CD4-positive, alpha-beta T cell treated with Interferon gamma for 1 hour (primary cell): ENCODE measurements around the gene CFAP299.

Source experiments
- DNase-seq: peaks from one replicate; pipeline ENCODE4 v3.0.0-alpha.2; 2020

The CFAP299 gene

GRCh38 chr4:80852061-80852460 is 516.5 kb downstream of the CFAP299 start:
- DNase-seq, result no peak

DNA sequence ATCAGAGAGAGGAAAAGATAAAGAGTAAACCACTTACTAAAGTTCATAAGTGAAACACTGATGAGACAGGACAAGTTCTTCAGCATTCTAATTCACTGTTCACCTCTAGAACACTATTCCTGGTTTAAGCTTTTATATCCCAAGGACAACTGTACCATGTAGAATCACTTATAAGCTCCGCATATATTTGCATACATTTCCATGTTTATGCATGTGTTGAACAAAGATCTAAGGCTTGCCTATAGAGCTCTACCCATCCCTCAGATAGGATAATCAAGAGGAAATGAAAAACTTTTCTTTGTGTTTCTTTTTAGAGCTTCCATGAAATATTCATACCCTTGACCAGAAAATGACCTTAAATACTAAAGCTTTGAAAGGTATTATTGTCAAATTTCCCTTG is 538.0 kb downstream of the CFAP299 start:
- DNase-seq, result no peak

- DNase-seq, result no peak
Observed at GRCh38 chr4:80874979-80875378, 539.4 kb downstream of the CFAP299 start.

DNA sequence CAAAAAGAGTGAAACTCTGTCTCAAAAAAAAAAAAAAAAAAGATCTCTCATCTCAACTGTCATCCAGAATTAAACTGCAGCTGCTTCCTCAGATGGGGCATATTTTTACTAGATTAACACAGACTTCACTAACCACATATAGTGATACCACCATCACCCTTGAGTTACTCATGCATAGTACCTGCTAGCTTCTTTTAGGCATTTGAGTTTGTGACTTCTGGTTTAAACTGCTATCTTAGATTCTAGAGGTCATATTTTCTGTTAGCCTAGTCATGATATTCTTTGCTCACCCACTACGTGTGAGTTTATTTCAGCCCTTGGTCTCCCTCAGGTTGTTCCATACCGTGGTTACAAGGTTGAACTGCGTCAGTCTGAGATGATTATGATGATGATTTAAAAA is 540.1 kb downstream of the CFAP299 start:
- no peak for DNase-seq

GRCh38 chr4:80876810-80877209 is 541.3 kb downstream of the CFAP299 start:
- no peak for DNase-seq

DNA sequence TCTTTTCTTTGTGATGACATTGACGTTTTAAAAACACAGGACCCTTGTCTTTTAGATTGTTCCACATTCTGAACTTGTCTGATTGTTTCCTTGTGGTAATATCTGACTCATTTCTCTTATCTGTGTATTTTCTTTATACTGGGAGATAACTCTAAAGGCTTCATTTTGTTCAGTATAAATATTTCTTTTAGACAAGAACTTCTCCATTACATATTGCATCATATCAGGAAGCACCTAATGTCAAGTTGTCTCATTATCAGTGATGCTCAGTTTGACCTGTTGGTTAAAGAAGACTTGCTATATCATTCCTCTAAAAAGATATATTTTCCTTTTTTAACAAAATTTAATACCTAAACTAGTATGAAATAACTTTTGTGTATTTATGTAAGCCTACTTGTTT is 542.7 kb downstream of the CFAP299 start:
- DNase-seq, result no peak

DNA sequence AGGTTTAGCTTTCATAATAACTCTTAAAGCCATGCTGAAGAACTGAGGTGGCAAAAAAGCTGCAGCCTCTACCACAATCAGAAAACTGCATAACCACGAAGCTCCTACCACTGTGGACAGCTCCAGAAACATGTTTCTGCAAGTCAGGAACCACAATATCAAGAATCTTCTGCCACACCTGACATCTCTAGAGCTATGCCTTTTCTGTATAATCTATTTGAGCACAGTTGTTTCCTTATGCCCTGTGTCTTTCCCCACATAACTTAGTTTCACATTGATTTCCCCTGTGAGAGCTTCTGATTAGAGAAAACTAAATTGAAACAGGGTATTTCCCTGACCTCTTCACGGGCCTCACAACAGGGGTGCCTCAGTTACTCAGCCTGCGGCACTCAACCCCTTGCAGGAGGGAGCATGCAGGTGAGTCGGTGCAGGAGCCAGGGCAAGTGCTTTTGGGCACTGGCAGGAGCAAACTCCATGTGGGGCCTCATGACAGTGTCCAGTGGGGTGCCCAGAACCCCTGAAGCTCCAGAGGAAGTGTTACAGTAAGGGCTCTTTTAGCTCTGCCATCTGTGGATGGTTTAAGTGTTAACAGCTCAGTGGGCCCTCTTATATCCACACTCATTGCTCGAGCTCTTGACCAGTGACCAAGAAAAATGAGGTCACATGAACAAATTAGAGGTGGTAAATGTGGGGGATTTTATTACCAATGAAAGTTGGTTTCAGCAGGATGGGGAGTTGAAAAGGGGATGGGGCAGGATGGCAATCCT is 562.2 kb downstream of the CFAP299 start:
- no peak for DNase-seq

- no peak for DNase-seq
Observed at GRCh38 chr4:80900908-80901307, 565.4 kb downstream of the CFAP299 start.

- no peak for DNase-seq
Observed at GRCh38 chr4:80903020-80903419, 567.5 kb downstream of the CFAP299 start.

- DNase-seq, result no peak
Observed at GRCh38 chr4:80909938-80910337, 574.4 kb downstream of the CFAP299 start.

GRCh38 chr4:80911458-80911857 is 575.9 kb downstream of the CFAP299 start:
- no peak for DNase-seq

DNA sequence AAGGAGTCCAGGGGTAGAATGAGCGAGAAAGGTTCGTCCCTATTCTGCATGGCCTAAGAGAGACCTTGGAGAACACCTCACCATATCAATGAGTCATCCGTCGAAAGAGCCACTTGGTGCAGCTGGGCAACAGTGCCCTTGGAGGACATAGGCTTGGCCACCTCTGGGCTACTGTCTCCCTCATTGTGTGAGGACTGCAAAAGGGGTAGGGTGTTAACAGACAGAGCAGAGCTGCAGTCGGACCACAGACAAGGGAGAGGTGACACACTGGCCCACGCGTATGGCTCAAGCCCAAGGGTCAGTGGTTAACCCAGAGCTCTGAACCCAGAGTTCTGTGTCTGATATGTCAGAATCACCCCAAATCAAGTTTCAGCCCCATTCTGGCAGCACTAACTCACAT is 576.8 kb downstream of the CFAP299 start:
- no peak for DNase-seq

DNA sequence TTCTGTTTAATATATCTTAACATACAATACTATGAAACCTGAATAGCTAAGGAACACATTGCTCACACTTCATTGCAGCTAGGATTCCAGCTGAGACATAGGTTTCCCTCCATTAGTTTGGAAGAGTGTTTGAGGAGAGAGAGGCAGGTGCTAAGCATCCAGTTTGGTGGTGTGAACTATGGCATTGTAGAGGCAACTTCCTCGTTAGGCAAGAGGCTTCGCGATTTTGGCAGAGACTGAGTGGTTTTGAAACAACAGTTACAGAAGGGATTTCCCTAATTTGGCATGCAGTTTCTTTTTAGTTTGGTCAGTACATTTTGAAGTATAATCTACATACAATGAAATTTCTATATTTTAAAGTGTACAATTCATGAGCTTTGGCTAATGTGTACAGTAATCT is 577.9 kb downstream of the CFAP299 start:
- DNase-seq, result no peak

DNA sequence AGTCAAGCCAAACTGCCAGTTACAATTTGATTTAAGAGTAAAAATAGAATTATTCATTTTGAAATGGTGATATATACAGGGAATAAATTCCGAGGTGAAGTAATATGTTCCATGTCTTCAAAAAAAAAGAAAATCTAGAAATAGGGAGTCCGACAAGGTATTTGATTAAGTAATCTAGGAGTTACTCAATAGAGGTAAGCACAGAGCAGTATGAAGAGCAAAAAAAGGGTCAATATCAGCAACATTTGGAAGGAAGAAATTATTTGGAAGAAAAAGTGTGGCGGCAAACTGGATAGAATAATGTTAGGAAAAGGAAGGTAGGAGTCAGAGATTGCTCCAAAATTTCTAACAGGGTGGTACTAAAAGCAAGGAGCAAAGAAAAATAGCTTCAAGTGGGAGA is 581.2 kb downstream of the CFAP299 start:
- no peak for DNase-seq

DNA sequence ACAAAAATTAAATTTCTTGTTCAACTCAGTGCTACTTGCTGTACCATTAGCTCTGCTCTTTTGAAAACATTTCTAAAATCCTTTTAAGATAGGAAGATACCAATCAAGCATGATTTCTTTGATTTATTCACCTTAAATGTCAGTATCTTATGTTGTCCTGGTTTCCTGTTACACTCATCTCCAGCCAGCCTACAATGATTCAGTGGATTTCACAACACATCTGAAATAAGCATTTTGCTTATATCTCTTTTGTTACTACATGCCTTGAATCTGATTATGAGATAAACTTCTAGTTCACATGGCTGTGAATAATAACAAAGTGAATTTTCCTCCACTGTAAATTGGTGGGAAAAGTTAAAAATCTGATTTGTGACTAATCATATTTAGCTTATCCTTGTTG is 582.5 kb downstream of the CFAP299 start:
- no peak for DNase-seq

DNA sequence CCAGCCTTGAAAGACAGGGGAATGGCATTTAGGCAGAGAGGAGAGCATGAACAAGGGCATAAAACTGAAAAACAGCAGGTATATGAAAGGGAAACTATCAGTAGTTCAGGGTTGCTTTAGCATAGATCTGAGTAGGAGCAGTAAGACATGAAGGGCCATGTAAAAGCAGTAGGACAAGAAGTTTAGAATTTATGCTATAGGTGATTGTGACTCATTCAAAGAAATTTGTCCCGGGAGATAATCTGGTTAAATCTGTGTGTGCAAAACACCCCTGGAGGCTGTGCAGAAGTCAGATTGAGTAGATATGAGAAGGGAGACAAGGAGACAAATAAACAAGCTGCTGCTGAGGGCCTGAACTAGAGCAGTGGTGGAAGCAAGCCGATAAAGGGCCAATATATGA is 585.9 kb downstream of the CFAP299 start:
- no peak for DNase-seq

DNA sequence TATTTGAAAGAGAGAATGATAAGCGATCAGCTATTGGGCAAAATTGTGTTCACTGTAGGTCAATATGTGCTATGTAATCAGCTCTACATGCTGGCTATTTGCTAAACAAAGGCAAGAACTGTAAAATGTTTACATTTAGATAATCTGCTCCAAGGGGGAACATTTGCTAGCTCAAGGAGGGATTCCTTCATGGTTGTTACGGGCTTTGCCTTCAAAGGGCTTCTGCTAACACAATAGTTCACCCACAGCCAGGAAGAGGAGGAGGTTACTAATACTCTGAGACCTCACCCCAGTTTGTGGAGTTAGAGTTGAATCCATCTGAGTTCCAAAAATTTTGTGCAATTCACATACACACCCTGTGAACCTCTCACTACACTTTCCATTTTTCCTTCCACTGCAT is 587.4 kb downstream of the CFAP299 start:
- no peak for DNase-seq

GRCh38 chr4:80925293-80925692 is 589.8 kb downstream of the CFAP299 start:
- DNase-seq, result no peak

DNA sequence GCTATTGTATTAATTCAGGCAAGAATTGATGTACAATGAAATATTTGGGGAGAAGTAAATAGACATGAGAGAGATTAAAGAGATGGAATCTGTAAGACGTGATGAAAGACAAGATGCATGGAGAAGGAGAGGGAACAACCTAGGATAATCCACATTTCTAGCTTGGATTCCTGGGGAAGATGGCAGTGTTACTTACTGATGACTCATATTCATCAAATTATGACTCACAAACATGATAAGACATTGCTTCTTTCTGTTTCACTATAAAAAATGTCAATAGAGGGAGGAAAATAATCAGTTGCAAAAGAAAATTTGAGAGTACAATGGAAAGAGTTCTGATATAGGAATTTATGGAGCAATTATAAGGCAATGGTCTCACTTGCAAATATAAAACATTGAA is 590.9 kb downstream of the CFAP299 start:
- no peak for DNase-seq

- DNase-seq, result no peak
Observed at GRCh38 chr4:80926891-80927290, 591.4 kb downstream of the CFAP299 start.

- DNase-seq, result no peak
Observed at GRCh38 chr4:80927420-80927819, 591.9 kb downstream of the CFAP299 start.

GRCh38 chr4:80931631-80932081 is 596.1 kb downstream of the CFAP299 start:
- DNase-seq, result no peak

GRCh38 chr4:80948141-80948540 is 612.6 kb downstream of the CFAP299 start:
- no peak for DNase-seq

- DNase-seq, result no peak
Observed at GRCh38 chr4:80948995-80949394, 613.5 kb downstream of the CFAP299 start.

GRCh38 chr4:80956421-80956820 is 620.9 kb downstream of the CFAP299 start:
- DNase-seq, result no peak
